ENCODE results near the gene TLCD3B. TPM values are rescaled to one million over a fixed set of nuclear protein-coding genes. Genes with fewer than 3 reads are reported as not detected.

Gene TLCD3B
- total RNA-seq, 3 donors from 2014 or later (not counting 1 experiment from before 2014, with no cell fraction given) = 0.88 to 2.0 (median 1.7) TPM

- Histone ChIP-seq H3K4me1 (ENCODE audit: control insufficient read depth, insufficient read depth, low read length) (peaks cover 20% of the 10 kb centered on the region), H3K27me3 (ENCODE audit: control insufficient read depth, insufficient read depth, low read length) (no peaks in the 10 kb centered on the region), H3K4me3 (ENCODE audit: low read length) (peak within 1 kb of the TSS; percentile 96), H3K27ac (ENCODE audit: low read length) (peak within 1 kb of the TSS; percentile 98), H3K9me3 (ENCODE audit: control insufficient read depth, insufficient read depth, low read length) (no peaks in the 10 kb centered on the region), H3K36me3 (ENCODE audit: control insufficient read depth, insufficient read depth, low read length) (peaks cover 13% of the 10 kb centered on the region)
- Mint-ChIP-seq H3K9me3 (no peaks in the 10 kb centered on the region), H3K27me3 (ENCODE audit: low read depth in 2 of 2) (no peaks in the 10 kb centered on the region), H3K27ac (peak within 1 kb of the TSS; percentile 97 to 98), H3K4me3 (peak within 1 kb of the TSS; percentile 99), H3K36me3 (no peaks in the 10 kb centered on the region), H3K4me1 (peaks cover 13 to 40% of the 10 kb centered on the region in 2 donors)
- TF ChIP-seq, protein P1, sequence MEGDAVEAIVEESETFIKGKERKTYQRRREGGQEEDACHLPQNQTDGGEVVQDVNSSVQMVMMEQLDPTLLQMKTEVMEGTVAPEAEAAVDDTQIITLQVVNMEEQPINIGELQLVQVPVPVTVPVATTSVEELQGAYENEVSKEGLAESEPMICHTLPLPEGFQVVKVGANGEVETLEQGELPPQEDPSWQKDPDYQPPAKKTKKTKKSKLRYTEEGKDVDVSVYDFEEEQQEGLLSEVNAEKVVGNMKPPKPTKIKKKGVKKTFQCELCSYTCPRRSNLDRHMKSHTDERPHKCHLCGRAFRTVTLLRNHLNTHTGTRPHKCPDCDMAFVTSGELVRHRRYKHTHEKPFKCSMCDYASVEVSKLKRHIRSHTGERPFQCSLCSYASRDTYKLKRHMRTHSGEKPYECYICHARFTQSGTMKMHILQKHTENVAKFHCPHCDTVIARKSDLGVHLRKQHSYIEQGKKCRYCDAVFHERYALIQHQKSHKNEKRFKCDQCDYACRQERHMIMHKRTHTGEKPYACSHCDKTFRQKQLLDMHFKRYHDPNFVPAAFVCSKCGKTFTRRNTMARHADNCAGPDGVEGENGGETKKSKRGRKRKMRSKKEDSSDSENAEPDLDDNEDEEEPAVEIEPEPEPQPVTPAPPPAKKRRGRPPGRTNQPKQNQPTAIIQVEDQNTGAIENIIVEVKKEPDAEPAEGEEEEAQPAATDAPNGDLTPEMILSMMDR (IDR thresholded peaks at IDR 0.05) = no peak
- DNase-seq (peak; percentile 98), ATAC-seq (peak; percentile 98 to 100 (median 99))
- intact Hi-C loops (cut with micrococcal nuclease) = loop anchor here (1.0 kb wide), 2 partner anchors 23 to 133 kb away; partner anchors contain the start of genes CDIPT and TAOK2
- under 1% methylated on average over 65 of the region's 65 CpGs for WGBS (ENCODE audit: insufficient coverage)
Measured at GRCh38 chr16:29995911-29996765, 34.9 kb downstream of the TLCD3B start, which contains the start of gene INO80E. Gene INO80E (plus strand): TSS chr16:29996241. CDS start chr16:29996311, 70 bp downstream.

- DNase-seq (peak; percentile 84 to 92), ATAC-seq (peak; percentile 60 to 78 (median 69))
- TF ChIP-seq, protein P1 (IDR thresholded peaks at IDR 0.05) = no peak
- Histone ChIP-seq H3K4me3 (ENCODE audit: low read length) (peak within 1 kb of the TSS; percentile 96), H3K36me3 (ENCODE audit: control insufficient read depth, insufficient read depth, low read length) (peaks cover 14% of the 10 kb centered on the region), H3K27ac (ENCODE audit: low read length) (peak within 1 kb of the TSS; percentile 98), H3K27me3 (ENCODE audit: control insufficient read depth, insufficient read depth, low read length) (no peaks in the 10 kb centered on the region), H3K9me3 (ENCODE audit: control insufficient read depth, insufficient read depth, low read length) (no peaks in the 10 kb centered on the region), H3K4me1 (ENCODE audit: control insufficient read depth, insufficient read depth, low read length) (peaks cover 20% of the 10 kb centered on the region)
- Mint-ChIP-seq H3K27ac (peak within 1 kb of the TSS; percentile 97 to 98), H3K36me3 (no peaks in the 10 kb centered on the region), H3K9me3 (no peaks in the 10 kb centered on the region), H3K27me3 (ENCODE audit: low read depth in 2 of 2) (no peaks in the 10 kb centered on the region), H3K4me3 (peak within 1 kb of the TSS; percentile 99), H3K4me1 (peaks cover 13 to 40% of the 10 kb centered on the region in 2 donors)
- intact Hi-C loops (cut with micrococcal nuclease) = no loop called here
- WGBS (ENCODE audit: insufficient coverage) = under 1% methylated on average over 53 of the region's 53 CpGs
Measured at GRCh38 chr16:29995324-29995910, 35.7 kb downstream of the TLCD3B start, which contains the start of gene HIRIP3. Gene HIRIP3 (minus strand): TSS chr16:29995617. CDS start chr16:29995605, 12 bp downstream.

DNA sequence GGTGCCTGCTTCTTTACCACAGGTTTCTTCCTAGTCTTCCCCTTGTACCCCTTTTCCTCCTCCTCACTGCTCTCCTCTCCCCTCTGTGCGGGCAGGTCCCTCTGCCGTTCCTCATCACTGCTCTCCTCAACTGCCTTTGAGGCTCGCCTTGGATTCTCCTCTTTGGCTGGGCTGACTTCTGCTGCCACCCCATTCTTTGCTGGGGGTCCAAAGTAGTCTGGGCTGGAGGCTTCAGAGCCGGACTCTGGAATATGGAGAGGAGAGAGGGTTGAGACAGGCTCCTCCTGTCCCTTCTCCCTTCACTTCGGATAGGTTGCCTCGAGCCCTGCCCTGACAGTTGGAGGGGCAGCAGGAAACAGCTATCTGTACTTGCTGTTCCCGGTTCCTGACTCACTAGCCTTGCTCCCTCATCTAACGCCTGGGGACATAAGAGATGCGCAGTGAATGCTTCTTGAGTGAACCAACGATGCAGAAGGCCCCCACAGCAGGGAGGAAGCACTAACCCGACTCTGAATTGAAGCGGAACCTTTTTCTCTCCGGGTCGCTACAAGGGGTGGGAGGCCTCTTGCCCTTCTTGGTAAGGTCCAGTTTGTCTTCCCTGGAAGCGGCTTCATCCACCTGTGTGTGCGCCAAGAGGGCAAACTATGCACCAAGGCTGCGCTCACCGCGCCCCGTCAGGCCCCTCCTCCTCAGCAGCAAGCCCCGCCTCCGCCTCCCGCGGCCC, 36.3 kb downstream of the TLCD3B start:
- Histone ChIP-seq H3K4me3 (ENCODE audit: low read length) (peak overlapping the region; percentile 96), H3K36me3 (ENCODE audit: control insufficient read depth, insufficient read depth, low read length) (peaks cover 13% of the 10 kb centered on the region), H3K9me3 (ENCODE audit: control insufficient read depth, insufficient read depth, low read length) (no peaks in the 10 kb centered on the region), H3K27me3 (ENCODE audit: control insufficient read depth, insufficient read depth, low read length) (no peaks in the 10 kb centered on the region), H3K4me1 (ENCODE audit: control insufficient read depth, insufficient read depth, low read length) (peaks cover 20% of the 10 kb centered on the region), H3K27ac (ENCODE audit: low read length) (peak overlapping the region; percentile 98)
- intact Hi-C loops (cut with micrococcal nuclease) = no loop called here
- 14% methylated on average over 24 of the region's 24 CpGs for WGBS (ENCODE audit: insufficient coverage)
- no peaks in the 10 kb centered on the region for H3K27me3 Mint-ChIP-seq (ENCODE audit: low read depth in 2 of 2)
- no peak for DNase-seq
- no peaks in the 10 kb centered on the region for H3K9me3 Mint-ChIP-seq
- H3K4me3 Mint-ChIP-seq = peak overlapping the region; percentile 99
- H3K36me3 Mint-ChIP-seq = no peaks in the 10 kb centered on the region
- H3K4me1 Mint-ChIP-seq = peaks cover 13 to 39% of the 10 kb centered on the region in 2 donors
- ATAC-seq = peak in 2 of 3 donors; percentile 1 to 4
- peak overlapping the region; percentile 97 to 98 for H3K27ac Mint-ChIP-seq
- TF ChIP-seq, protein P1 (IDR thresholded peaks at IDR 0.05) = no peak

Measured in natural killer cell (primary cell).